ENCODE results near the gene TCP11.
"Not testable (repeated sequence)": the region's sequence is repeated elsewhere in the genome, so short reads cannot be mapped to it uniquely, and the experiment has no call there.

The TCP11 gene

GRCh38 chr6:35106061-35106460 lies 35.1 kb downstream of the TCP11 start:
- H3K27me3 ChIP-seq (ENCODE audit: control insufficient read depth in 5 of 5, insufficient read depth in 4 of 5, low read length in 5 of 5); H3K4me3 ChIP-seq (ENCODE audit: low read depth in 1 of 5, low read length in 5 of 5); H3K36me3 ChIP-seq (ENCODE audit: control insufficient read depth in 5 of 5, insufficient read depth in 5 of 5, low read length in 5 of 5); H3K4me1 ChIP-seq (ENCODE audit: control insufficient read depth in 5 of 5, insufficient read depth in 5 of 5, low read length in 5 of 5); H3K27ac ChIP-seq (ENCODE audit: low read depth, low read length); H3K9ac ChIP-seq (ENCODE audit: low read length in 5 of 5): not testable (repeated sequence)
- H3K9me3 ChIP-seq (ENCODE audit: control insufficient read depth in 5 of 5, low read length in 5 of 5): peaks cover 0 to 11% (median 3%) of the 10 kb centered on the region in 5 donors

GRCh38 chr6:35105078-35105477 lies 36.1 kb downstream of the TCP11 start:
- H3K27me3 ChIP-seq (ENCODE audit: control insufficient read depth in 5 of 5, insufficient read depth in 4 of 5, low read length in 5 of 5): no peaks in the 10 kb centered on the region
- H3K9ac ChIP-seq (ENCODE audit: low read length in 5 of 5): no peak overlapping the region

GRCh38 chr6:35099116-35099515 lies 42.0 kb downstream of the TCP11 start:
- H3K9ac ChIP-seq (ENCODE audit: low read length in 5 of 5): no peak overlapping the region
- no peak overlapping the region for H3K4me3 ChIP-seq (ENCODE audit: low read depth in 1 of 5, low read length in 5 of 5)
- H3K4me1 ChIP-seq (ENCODE audit: control insufficient read depth in 5 of 5, insufficient read depth in 5 of 5, low read length in 5 of 5): peaks cover 0 to 6% (median 5%) of the 10 kb centered on the region in 5 donors
- no peaks in the 10 kb centered on the region for H3K36me3 ChIP-seq (ENCODE audit: control insufficient read depth in 5 of 5, insufficient read depth in 5 of 5, low read length in 5 of 5)
- H3K27ac ChIP-seq (ENCODE audit: low read depth, low read length): no peak overlapping the region
- H3K27me3 ChIP-seq (ENCODE audit: control insufficient read depth in 5 of 5, insufficient read depth in 4 of 5, low read length in 5 of 5): no peaks in the 10 kb centered on the region
- no peaks in the 10 kb centered on the region for H3K9me3 ChIP-seq (ENCODE audit: control insufficient read depth in 5 of 5, low read length in 5 of 5)

More at GRCh38 chr6:35105078-35105477, 36.1 kb downstream of the TCP11 start:
- no peaks in the 10 kb centered on the region for H3K4me1 ChIP-seq (ENCODE audit: control insufficient read depth in 5 of 5, insufficient read depth in 5 of 5, low read length in 5 of 5)
- H3K9me3 ChIP-seq (ENCODE audit: control insufficient read depth in 5 of 5, low read length in 5 of 5): peaks cover 0 to 11% (median 3%) of the 10 kb centered on the region in 5 donors
- no peak overlapping the region for H3K27ac ChIP-seq (ENCODE audit: low read depth, low read length)
- no peak overlapping the region for H3K4me3 ChIP-seq (ENCODE audit: low read depth in 1 of 5, low read length in 5 of 5)
- no peaks in the 10 kb centered on the region for H3K36me3 ChIP-seq (ENCODE audit: control insufficient read depth in 5 of 5, insufficient read depth in 5 of 5, low read length in 5 of 5)

- Histone ChIP-seq H3K4me1 (ENCODE audit: control insufficient read depth in 5 of 5, insufficient read depth in 5 of 5, low read length in 5 of 5) (peaks cover 10 to 34% (median 30%) of the 10 kb centered on the region in 5 donors), H3K9me3 (ENCODE audit: control insufficient read depth in 5 of 5, low read length in 5 of 5) (no peaks in the 10 kb centered on the region), H3K9ac (ENCODE audit: low read length in 5 of 5) (no peak overlapping the region), H3K27ac (ENCODE audit: low read depth, low read length) (no peak overlapping the region), H3K36me3 (ENCODE audit: control insufficient read depth in 5 of 5, insufficient read depth in 5 of 5, low read length in 5 of 5) (peaks cover 0 to 5% (median 0%) of the 10 kb centered on the region in 5 donors), H3K27me3 (ENCODE audit: control insufficient read depth in 5 of 5, insufficient read depth in 4 of 5, low read length in 5 of 5) (no peaks in the 10 kb centered on the region), H3K4me3 (ENCODE audit: low read depth in 1 of 5, low read length in 5 of 5) (no peak overlapping the region)
Observed at GRCh38 chr6:35096129-35096862, 44.8 kb downstream of the TCP11 start.

- no peaks in the 10 kb centered on the region for H3K27me3 ChIP-seq (ENCODE audit: control insufficient read depth in 5 of 5, insufficient read depth in 4 of 5, low read length in 5 of 5)
- H3K9ac ChIP-seq (ENCODE audit: low read length in 5 of 5): no peak overlapping the region
- H3K27ac ChIP-seq (ENCODE audit: low read depth, low read length): peak overlapping the region; percentile 86
- peaks cover 0 to 25% (median 14%) of the 10 kb centered on the region in 5 donors for H3K36me3 ChIP-seq (ENCODE audit: control insufficient read depth in 5 of 5, insufficient read depth in 5 of 5, low read length in 5 of 5)
- no peaks in the 10 kb centered on the region for H3K9me3 ChIP-seq (ENCODE audit: control insufficient read depth in 5 of 5, low read length in 5 of 5)
- no peak overlapping the region for H3K4me3 ChIP-seq (ENCODE audit: low read depth in 1 of 5, low read length in 5 of 5)
- H3K4me1 ChIP-seq (ENCODE audit: control insufficient read depth in 5 of 5, insufficient read depth in 5 of 5, low read length in 5 of 5): peaks cover 10 to 50% (median 48%) of the 10 kb centered on the region in 5 donors
Observed at GRCh38 chr6:35094183-35094582, 47.0 kb downstream of the TCP11 start.

DNA sequence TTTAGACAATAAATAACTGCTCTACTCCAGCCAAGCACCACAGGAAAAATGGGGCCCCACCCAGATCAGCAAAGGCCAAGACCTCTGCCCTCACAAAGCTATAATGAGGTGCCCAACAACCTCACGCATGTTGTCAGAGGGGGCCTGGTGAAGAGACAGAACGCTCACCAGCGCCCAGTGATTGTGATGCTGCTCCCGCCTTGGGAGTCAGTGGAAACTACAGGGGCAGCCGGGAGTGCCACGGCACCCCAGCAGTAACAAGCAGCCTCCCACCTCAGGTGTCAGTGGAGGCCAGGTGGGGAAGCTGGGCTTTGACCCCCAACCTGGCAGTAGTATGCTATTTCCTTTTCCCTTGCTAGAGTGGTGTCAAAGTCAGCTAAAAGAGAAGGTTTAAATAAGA lies 47.4 kb downstream of the TCP11 start:
- Histone ChIP-seq H3K27me3 (ENCODE audit: control insufficient read depth in 5 of 5, insufficient read depth in 4 of 5, low read length in 5 of 5) (no peaks in the 10 kb centered on the region), H3K4me1 (ENCODE audit: control insufficient read depth in 5 of 5, insufficient read depth in 5 of 5, low read length in 5 of 5) (peaks cover 10 to 54% (median 52%) of the 10 kb centered on the region in 5 donors), H3K27ac (ENCODE audit: low read depth, low read length) (peak overlapping the region; percentile 86), H3K36me3 (ENCODE audit: control insufficient read depth in 5 of 5, insufficient read depth in 5 of 5, low read length in 5 of 5) (peaks cover 0 to 29% (median 18%) of the 10 kb centered on the region in 5 donors), H3K9me3 (ENCODE audit: control insufficient read depth in 5 of 5, low read length in 5 of 5) (no peaks in the 10 kb centered on the region), H3K9ac (ENCODE audit: low read length in 5 of 5) (no peak overlapping the region), H3K4me3 (ENCODE audit: low read depth in 1 of 5, low read length in 5 of 5) (no peak overlapping the region)

GRCh38 chr6:35093118-35093445 lies 48.1 kb downstream of the TCP11 start:
- peaks cover 10 to 61% (median 59%) of the 10 kb centered on the region in 5 donors for H3K4me1 ChIP-seq (ENCODE audit: control insufficient read depth in 5 of 5, insufficient read depth in 5 of 5, low read length in 5 of 5)

DNA sequence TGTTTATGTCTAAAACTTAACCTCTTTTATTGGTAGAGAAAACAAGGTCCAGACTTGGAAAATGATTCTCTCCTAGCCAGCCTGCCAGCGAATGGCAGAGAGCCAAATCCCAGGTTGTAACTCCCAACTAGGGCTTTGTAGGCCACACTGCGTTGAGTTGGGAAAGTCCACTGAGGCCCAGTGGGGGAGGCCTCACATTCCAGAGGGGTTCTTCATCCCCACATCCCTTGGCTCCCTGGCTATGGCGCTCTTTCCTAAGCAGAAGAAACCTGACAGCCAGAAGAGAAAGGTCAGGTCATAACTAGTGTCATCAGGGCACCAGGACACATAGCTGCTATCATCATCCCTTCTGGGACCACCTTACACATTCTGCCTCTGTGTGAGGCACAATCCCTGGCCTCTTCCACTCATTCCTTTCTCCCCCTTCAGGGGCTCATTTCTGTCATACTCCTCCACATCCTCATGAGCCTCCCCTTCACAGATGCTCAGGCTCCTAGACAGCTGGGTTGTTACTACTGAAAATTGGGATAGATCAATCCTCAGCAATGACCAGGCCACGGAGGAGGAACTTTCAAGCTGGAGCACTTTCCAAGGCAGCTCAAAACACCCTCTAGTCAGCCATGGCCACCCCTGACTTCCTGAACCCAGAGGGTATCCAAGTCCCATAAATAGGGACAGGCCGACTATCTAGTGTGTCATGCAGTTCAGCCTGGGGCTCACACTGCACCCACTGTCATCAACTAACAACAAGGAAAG lies 48.6 kb downstream of the TCP11 start:
- Histone ChIP-seq H3K9ac (ENCODE audit: low read length in 5 of 5) (no peak overlapping the region), H3K27ac (ENCODE audit: low read depth, low read length) (peak overlapping the region; percentile 86), H3K36me3 (ENCODE audit: control insufficient read depth in 5 of 5, insufficient read depth in 5 of 5, low read length in 5 of 5) (peaks cover 0 to 41% (median 30%) of the 10 kb centered on the region in 5 donors), H3K4me3 (ENCODE audit: low read depth in 1 of 5, low read length in 5 of 5) (no peak overlapping the region), H3K27me3 (ENCODE audit: control insufficient read depth in 5 of 5, insufficient read depth in 4 of 5, low read length in 5 of 5) (no peaks in the 10 kb centered on the region), H3K9me3 (ENCODE audit: control insufficient read depth in 5 of 5, low read length in 5 of 5) (no peaks in the 10 kb centered on the region), H3K4me1 (ENCODE audit: control insufficient read depth in 5 of 5, insufficient read depth in 5 of 5, low read length in 5 of 5) (peaks cover 10 to 66% (median 61%) of the 10 kb centered on the region in 5 donors)

More at GRCh38 chr6:35093118-35093445, 48.1 kb downstream of the TCP11 start:
- Histone ChIP-seq H3K4me3 (ENCODE audit: low read depth in 1 of 5, low read length in 5 of 5) (no peak overlapping the region), H3K9me3 (ENCODE audit: control insufficient read depth in 5 of 5, low read length in 5 of 5) (no peaks in the 10 kb centered on the region), H3K9ac (ENCODE audit: low read length in 5 of 5) (no peak overlapping the region), H3K27ac (ENCODE audit: low read depth, low read length) (peak overlapping the region; percentile 86), H3K36me3 (ENCODE audit: control insufficient read depth in 5 of 5, insufficient read depth in 5 of 5, low read length in 5 of 5) (peaks cover 0 to 36% (median 25%) of the 10 kb centered on the region in 5 donors), H3K27me3 (ENCODE audit: control insufficient read depth in 5 of 5, insufficient read depth in 4 of 5, low read length in 5 of 5) (no peaks in the 10 kb centered on the region)

DNA sequence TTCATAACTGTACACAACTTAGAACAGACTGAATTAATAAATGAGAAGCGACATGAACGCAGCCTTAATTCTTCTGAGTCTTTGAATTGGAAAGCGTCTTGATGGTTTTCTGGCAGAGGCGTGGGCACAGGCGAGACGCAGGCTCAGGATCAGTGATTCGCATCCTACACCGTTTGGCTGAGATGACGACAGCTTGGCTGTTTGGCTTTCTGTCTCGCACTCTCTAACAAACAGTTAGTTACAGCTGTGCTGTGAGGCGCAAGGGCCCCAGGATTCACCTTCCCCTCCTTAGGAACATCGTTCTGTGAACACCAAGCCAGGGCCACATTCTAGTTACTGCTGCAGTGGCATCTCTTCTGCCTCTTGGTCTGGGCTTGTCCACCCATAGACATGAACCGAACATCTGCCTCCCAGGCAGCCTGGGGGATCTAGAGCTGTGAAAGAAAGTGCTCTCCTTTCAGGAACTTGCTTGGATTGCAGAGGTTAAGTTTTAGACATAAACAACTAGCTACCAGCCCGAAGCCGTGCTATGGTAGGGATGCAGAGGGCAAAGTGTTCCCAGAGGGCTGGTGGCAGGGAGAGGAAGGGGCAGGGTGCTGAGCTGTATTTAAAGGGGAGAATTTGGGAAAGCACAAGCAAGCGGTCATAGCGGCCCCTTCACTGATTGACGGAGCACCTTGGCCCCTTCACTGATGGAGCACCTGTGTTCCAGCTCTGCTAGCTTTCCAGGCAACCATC lies 49.6 kb downstream of the TCP11 start:
- Histone ChIP-seq H3K4me1 (ENCODE audit: control insufficient read depth in 5 of 5, insufficient read depth in 5 of 5, low read length in 5 of 5) (peaks cover 10 to 75% (median 60%) of the 10 kb centered on the region in 5 donors), H3K27ac (ENCODE audit: low read depth, low read length) (peak overlapping the region; percentile 86), H3K4me3 (ENCODE audit: low read depth in 1 of 5, low read length in 5 of 5) (no peak overlapping the region), H3K9me3 (ENCODE audit: control insufficient read depth in 5 of 5, low read length in 5 of 5) (no peaks in the 10 kb centered on the region), H3K36me3 (ENCODE audit: control insufficient read depth in 5 of 5, insufficient read depth in 5 of 5, low read length in 5 of 5) (peaks cover 0 to 51% (median 40%) of the 10 kb centered on the region in 5 donors), H3K9ac (ENCODE audit: low read length in 5 of 5) (peak overlapping the region in 1 of 5 donors; percentile 27), H3K27me3 (ENCODE audit: control insufficient read depth in 5 of 5, insufficient read depth in 4 of 5, low read length in 5 of 5) (no peaks in the 10 kb centered on the region)

Data from subcutaneous abdominal adipose tissue (tissue), 5 donors.